IPS DF 4.7 (cell line): ENCODE results near the gene LIPJ.
A peak's percentile ranks its signal among the peaks of the same experiment; 100 is the strongest.

ENCODE experiments used
- DNase-seq: peaks from one replicate; pipeline ENCODE4 v3.0.0-alpha.2; 2013; ENCODE audit warnings: low spot score; ENCODE audit errors: extremely low read depth

Gene LIPJ, protein sequence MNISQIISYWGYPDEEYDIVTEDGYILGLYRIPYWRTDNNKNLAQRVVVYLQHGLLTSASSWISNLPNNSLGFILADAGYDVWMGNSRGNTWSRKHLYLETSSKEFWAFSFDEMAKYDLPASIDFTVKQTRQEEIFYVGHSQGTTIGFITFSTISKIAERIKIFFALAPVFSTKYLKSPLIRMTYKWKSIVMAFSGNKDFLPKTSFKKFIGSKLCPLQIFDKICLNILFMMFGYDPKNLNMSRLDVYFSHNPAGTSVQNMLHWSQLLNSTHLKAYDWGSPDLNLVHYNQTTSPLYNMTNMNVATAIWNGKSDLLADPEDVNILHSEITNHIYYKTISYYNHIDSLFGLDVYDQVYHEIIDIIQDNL

DNA sequence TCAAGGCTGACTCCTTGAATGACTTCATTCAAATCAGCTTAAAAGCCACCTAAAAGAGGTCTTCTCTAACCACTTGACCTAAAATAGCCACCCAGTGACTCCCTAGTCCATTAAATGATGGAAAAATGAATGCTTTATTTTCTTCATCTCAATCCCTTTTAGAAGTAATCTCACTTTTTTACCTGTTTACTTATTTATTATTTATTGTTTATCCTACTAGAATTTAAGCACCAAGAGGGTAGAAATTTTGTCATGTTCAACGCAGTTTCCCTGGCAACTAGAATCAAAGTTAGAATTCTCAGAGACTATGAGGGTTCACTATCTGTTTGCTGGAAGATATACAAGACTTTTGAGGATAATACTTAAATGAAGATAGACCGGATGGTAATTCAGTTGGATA, at the start of gene LIPJ:
LIPJ (plus strand) TSS at position 301 of the 400 bp plus-strand sequence. CDS start 3,926 bp downstream, outside the sequence.
- no peak for DNase-seq

GRCh38 chr10:88537322-88537721, 49.2 kb upstream of the LIPJ start:
- DNase-seq, result no peak

DNA sequence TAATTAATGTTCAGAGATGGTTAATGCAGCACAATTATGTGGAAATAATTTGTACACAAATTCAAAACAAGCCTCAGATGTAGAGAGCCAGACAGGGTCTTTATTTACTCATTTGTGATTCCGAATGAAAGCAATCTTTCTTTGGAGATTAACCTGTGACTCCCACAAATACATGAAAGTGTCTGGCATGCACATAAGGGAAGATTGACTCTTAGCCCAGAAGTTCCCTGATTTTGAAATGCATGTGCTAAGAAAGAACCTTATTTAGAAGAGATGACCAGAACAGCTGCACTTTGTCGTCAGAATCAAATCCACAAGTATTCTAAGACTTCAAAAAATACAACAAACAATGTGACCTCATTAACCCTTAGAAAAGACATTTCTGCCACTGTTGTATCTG, 48.5 kb upstream of the LIPJ start:
- DNase-seq, result no peak

GRCh38 chr10:88540351-88540750, 46.2 kb upstream of the LIPJ start:
- no peak for DNase-seq

- DNase-seq, result no peak
Observed at GRCh38 chr10:88541116-88541626, 45.4 kb upstream of the LIPJ start.

DNA sequence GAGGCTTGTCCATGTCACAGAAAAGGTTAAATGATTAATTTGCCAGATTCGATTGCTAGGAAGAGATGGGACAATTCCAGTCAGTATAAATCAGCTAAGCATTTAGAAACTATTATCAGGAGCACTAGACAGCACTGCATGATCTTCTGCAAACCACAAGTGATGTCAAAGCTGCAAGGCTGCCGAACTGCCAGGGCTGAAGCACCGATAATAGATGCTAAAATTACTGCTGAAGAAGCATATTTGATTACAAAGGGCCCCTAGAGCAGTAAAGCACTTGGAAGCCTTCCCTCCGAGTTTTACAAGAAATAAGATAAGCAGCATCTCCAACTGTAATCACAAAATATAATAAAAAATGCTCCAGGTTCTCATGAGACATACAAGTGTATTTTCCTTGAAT, 44.0 kb upstream of the LIPJ start:
- DNase-seq, result no peak

DNA sequence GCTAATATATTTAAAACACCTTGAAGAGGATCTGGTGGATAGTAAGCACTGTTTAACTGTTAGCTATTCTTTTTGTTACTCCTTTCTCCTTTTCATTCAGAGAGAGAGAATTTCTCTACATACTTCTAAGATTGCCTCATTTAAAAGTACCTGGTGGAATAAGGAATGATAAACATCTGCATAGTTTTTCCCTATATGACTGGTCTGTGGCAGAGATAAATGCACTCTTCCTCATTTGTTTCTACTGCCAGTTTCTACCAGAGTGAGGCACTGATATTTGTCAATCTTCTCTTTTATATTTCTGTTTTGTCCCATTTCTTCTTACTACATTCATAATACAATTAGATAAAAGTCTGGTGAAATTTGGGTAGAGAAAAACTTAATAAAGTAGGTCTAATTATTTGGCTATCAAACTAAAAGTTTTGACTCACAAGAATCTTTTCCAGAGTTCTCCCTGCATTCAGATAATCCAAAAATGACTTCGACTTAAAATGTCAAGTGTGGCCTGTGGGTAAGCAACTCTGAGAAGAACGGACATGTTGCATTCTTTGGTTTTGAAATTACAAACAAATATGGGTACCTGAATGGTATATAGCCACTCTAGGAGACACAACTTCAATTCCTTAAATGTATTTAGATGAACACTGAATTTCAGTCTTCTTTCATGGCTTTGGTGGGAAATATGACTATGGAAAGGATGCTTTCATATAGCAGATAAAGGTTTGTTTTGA, 42.3 kb upstream of the LIPJ start:
- DNase-seq, result no peak

GRCh38 chr10:88545359-88545758, 41.2 kb upstream of the LIPJ start:
- no peak for DNase-seq

DNA sequence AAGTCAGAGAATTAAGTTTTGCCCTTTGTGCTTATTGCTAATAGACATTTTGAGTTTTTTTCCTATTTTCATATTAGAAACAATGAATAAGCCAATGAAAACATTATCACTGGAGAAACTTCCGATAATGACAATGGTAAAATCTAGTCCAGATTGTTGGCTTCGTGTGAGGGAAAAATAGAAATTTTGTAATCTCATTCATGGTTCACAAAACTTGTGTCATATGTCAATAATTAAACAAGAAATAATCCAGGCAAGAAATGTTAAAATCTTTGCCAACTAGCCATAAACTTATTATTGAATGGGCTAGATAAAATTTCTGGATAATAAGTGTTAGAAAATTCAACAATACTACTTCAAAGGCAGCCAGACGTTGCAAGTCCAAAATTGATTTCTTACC, 40.1 kb upstream of the LIPJ start:
- DNase-seq, result no peak

DNA sequence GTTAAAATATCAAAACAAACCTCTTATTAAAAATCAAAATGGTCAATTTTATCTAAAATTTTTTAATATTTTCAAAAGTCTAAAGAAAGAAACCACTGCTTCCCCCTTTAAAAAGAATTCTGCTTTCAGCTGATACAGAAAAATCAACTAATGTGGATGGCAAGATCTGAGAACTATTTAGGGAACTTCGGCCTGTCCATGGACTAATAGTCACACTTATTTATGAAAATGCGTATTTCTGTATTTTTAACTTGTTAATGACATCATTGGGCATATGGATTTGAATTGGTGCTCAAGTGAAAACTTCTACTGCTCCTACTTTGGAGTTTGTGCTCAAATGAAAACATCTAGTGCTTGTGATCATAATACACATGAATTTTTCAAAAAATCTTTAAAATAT, 35.3 kb upstream of the LIPJ start:
- DNase-seq, result no peak

DNA sequence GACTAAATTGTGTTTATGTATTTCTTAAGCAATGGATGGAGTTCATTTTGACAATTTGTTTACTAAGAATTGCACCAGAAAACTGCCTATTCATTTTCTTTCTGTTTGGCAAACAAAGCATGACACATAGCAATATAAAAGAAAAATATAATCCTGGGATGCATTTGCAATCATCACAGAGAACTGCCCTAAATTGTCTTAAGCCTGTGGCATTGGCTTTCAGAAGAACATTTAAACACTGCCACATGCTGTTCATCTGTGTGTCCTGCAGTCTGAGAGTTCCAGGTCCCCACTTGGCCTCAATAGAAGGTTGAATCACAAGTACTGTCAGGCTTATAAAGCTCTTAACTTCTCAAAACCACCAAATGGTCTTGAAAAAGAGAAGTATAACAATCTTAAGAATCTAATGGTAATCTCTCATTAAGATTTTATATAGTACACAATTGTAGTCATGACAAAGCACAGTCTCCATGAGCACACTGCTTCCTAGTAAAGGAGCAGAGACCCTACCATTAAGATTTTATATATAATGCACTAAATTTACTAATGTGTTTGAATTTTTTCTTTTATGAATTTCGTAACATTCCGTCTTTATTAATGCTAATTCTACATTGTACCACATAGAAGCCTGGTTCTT, 33.3 kb upstream of the LIPJ start:
- peak; percentile 7 for DNase-seq

- no peak for DNase-seq
Observed at GRCh38 chr10:88555190-88555908, 31.2 kb upstream of the LIPJ start.

DNA sequence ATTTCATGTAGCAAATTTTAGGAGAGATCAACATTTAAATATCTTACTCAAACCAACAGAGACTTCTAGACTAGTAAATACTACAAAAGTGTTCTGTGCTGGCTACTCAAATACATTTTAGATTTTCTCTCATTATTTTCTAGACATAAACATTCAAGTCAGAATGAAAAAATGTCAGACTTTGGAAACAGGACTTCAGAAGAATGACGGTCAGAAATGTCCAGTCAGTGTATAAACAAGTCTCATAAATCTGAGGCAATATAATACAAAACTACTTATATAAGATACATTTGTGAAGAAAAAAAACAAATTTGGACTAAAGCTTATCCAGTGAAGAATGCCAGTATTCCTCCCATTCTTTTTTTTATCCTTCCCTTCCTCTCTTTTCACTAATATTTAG, 29.3 kb upstream of the LIPJ start:
- DNase-seq, result no peak

DNA sequence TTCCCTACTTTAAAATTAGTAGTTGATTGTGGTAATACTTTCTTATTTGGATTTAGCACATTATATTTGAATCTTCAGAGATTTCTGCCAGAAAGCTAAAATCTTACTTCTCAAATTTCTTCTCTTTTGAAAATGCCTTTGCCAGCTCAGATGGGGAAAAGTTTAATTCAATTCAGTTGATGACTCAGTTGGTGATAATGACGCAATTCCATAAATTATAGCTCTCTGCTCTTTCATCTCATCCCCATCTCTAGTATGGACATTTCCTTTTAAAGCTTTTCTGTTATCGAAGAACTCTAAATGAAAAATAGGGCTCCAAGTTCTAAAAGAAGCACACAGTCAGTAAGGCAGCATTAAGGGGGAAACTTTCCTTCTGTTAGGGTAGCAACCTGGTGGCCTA, 28.9 kb upstream of the LIPJ start:
- no peak for DNase-seq

- no peak for DNase-seq
Observed at GRCh38 chr10:88562152-88562551, 24.4 kb upstream of the LIPJ start.

DNA sequence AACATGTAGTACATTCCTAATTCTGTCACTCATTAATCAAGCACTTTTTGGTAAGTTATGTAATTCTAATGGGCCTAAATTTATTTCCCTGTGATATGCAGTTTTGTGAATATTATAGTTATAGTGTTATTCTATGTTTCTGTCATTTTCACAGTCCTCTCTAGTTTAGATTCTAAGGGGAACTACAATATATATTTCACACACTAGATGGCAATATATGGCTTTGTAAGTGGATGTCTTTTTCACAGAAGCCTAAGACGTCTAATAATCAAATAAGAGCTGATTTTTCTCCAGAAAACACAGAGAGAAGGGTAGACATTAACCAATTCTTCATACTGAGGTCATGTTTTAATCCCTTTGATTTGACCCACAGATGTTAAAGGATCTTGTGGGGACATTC, 21.5 kb upstream of the LIPJ start:
- DNase-seq, result no peak

- DNase-seq, result no peak
Observed at GRCh38 chr10:88582411-88582805, 4.2 kb upstream of the LIPJ start.

GRCh38 chr10:88582806-88583583, 3.6 kb upstream of the LIPJ start, which contains the start of gene RNLS:
Gene RNLS, minus strand, starts transcription at chr10:88583318.
- DNase-seq, result peak; percentile 19

DNA sequence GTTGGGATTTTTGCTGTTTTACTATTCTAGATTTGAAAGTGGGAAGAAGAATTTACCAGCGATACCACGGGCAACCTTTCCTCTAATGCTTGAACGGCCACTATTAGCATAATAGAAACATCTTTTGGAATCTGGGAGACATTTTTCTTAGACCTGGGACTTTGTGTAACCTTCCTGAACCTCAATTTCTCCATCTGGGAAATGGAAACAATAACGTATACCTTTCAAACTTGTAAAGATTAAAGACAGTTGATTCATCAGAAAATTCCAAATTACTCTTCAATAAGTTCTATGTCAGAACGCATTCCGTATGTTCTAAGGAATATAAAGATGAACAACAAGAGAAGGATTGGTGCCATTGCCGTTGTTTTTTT, 3.0 kb upstream of the LIPJ start:
- DNase-seq, result no peak

- DNase-seq, result no peak
Observed at GRCh38 chr10:88592381-88592780, 5.8 kb downstream of the LIPJ start.

- DNase-seq, result no peak
Observed at GRCh38 chr10:88592906-88593305, 6.3 kb downstream of the LIPJ start.
